Measurements from ENCODE around the gene MRGPRE.

Gene MRGPRE

DNA sequence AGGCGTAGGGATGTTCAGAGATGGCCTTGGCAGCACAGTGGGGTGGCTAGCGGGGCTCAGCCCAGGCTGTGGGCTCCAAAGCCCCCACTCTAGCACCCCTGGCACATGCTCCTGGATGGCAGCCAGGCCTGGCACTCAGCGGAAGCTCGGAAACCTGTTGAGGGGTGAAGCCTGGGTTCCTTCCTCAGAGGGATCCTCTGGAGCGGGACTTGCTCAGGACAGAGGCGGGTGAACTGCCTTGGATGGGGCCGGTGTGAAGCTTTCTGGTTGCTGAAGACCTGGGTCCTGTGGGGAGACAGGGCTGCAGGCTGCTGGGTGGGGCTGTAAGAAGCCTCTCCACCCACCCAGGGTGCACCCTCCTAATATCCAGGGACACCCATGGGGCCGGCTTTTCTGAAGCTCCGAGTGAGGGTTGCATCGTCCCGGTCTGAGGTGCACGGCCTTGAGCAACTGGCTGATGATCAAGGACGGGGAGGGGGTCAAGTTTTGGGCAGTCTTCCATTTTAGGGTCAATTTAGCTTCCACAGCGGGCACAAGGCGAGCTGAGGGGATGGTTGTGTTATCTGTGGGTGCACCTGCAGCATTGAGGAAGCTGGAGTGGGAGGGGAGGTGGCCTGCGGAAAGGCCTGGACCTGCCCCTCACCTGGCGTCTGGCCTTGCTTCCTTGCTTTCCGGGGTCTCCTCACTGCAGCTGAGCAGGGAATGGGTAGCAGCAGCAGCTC, 5.2 kb downstream of the MRGPRE start:
- no peak for DNase-seq

- DNase-seq, result no peak
Observed at GRCh38 chr11:3225826-3226750, 6.1 kb downstream of the MRGPRE start.

DNA sequence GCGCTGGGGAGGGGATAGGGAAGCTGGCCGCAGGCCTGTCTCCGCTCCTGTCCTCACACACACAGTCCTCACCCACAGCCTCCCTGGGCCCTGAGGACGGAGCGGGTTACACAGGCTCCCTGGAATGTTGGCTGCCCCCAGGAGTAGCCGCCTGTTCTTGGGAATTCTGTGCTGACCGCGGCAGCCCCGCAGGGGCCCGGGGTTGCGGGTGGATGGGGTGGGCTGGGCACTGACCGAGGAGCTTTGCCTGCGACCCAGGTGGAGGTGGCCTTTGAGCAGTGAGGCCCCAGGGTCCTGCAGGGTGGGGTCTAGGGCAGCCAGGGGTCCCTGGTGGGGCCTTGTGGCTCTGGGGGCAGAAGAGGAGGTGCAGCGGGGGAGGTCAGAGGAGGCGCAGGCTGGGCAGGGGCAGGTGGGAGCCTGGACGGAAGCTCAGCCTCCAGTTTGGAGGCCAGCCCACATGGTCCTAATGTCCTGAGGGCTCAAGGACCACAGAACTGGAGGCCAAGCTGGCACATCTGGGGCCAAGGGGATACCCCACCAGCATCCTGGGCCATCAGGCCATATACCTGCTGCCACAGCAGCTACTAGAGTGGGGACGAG, 7.0 kb downstream of the MRGPRE start:
- DNase-seq, result no peak

DNA sequence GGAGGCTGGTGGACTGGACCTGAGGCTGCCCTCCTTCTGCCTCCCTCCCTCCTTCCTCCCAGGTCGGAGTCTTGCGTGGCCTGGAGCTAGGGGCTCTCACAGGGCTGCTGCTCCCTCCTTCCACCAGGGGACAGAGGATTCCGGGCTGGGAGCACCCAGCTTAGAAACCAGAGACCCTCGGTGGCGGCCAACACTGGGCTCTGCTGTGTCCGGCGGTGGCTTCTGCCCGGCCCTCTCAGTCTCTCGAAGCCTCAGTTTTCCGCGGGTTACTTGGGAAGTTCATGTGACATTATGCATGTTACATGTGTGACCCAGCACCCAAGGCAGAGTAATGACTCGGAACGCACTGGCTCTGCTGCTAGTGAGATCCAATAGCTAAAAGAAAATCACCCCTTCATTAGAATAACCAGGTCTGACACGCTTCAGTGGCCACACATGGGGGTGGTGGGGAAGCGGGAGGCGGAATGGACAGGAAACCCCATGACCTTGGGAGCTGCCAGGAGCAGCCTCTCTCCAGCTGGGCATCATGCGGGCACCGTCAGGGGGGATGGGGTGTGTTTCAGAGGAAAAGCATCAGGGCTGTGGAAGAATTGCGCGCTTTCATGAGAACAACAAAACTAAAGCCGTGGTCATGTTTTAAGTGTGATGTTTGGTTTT, 7.7 kb downstream of the MRGPRE start:
- DNase-seq, result no peak

GRCh38 chr11:3223932-3224381, 8.3 kb downstream of the MRGPRE start:
- DNase-seq, result no peak

DNA sequence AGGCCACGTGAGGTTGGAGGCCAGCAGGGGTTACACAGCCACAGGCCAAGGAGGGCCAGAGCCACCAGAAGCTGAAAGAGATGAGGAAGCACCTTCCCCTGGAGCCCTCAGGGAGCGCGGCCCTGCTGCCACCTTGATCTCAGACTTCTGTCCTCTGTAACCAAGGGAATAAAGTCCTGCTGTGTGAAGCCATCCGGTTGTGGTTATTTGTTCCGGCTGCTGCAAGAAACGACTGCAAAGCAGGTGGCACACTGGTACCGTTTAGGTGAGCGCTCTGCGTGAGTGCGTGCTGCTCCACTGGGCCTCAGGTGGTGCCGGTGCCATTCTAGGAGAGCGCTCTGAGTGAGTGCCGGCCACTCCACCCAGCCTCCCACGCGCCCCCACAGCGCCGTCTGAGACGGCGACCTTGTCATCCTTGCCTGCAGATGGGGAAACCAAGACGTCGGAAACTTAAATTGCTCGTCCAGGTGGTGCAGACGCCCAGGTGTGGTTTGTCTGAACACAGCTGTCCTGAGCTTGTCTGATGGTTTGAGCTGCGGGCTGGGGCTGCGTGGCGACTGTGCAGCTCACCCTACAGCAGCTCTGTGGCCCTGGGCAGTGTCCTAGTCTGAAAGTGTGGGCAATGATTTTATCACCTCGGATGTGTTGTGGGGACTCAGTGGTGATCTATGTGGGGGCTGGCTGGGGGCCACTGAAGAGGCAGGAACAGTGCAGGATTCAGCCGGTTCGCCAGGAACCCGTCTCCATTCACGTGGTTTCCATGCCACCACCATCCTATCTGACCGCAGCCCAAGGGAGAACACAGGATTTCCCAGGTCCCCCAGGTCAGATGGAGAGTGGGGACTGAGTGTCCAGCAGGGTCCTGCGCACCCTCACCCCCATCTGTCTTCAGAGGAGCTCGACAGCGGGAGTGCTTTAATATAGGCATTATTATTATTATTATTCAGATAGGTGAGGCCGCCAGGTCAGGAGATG, 9.0 kb downstream of the MRGPRE start:
- DNase-seq, result no peak

DNA sequence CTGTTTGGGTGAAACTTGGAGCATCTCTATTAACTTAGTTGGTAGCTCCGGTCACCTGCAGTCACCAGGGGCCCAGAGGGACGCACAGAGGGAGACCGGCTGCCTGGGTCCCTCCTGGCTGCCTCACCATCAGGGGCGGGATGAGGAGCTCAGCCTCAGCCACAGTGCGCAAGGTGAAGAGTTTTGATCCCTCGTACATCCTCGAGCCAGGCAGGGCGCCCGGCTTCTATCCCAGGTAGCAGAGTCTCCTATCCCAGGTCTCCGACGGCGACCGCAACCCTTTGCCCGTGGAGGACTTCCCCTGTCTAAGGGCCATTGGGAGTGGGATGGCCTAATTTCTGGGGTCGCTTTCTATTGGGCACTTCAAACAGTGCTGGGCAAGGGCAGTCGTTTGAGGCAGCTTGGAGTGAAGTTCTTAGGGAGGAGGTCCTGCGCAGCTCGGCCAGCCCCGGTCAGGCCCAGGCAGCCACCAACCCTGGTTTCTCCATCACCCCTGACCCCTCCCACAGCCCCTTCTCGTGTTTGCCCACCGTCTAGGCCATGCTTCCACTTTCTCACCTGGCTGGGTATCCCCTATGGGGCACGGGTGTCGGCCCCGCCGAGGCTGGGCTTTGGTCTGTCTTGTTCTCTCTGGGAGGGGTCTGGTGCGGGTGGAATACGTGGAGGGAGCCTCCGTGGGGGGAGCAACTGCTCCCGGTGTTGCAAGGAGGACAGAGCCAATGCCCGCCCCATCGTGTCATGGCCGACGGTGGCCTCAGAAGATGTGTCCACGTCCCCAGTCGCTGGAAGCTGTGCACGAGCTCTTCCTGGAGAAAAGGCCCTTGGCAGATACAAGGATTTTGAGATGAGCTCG, 10.0 kb downstream of the MRGPRE start:
- DNase-seq, result no peak

DNA sequence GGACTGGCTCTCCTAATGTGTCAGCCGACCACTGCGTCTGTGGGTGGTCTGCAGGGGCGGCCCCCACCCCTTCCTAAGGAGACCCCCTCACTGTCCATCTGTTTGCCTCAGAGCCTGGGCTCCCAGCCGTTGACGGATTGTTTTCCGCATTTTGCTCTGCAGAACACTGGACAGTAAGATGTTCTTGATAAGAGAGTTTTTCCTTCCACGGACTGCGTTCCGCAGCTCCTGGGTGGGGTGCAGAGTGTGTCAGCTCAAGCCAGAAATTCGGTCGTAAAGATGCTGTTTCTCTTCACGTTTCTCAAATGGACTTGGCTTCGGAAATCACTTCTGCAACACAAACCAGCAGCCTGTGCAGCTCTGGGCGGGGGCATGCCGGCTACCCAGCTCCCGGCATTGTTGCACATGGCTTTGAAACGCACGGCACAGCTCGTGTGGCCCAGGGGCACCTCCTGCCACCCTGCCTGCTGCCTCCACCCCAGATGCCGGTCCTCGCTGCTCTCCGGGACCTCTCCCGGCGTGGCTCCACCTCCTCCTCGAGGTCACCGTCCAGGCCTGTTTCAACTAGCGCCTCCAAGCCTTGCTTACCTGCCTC, 10.7 kb downstream of the MRGPRE start:
- DNase-seq, result no peak

- DNase-seq, result no peak
Observed at GRCh38 chr11:3220521-3221407, 11.5 kb downstream of the MRGPRE start.

- no peak for DNase-seq
Observed at GRCh38 chr11:3220101-3220500, 12.1 kb downstream of the MRGPRE start.

- DNase-seq, result no peak
Observed at GRCh38 chr11:3219281-3219892, 12.8 kb downstream of the MRGPRE start.

DNA sequence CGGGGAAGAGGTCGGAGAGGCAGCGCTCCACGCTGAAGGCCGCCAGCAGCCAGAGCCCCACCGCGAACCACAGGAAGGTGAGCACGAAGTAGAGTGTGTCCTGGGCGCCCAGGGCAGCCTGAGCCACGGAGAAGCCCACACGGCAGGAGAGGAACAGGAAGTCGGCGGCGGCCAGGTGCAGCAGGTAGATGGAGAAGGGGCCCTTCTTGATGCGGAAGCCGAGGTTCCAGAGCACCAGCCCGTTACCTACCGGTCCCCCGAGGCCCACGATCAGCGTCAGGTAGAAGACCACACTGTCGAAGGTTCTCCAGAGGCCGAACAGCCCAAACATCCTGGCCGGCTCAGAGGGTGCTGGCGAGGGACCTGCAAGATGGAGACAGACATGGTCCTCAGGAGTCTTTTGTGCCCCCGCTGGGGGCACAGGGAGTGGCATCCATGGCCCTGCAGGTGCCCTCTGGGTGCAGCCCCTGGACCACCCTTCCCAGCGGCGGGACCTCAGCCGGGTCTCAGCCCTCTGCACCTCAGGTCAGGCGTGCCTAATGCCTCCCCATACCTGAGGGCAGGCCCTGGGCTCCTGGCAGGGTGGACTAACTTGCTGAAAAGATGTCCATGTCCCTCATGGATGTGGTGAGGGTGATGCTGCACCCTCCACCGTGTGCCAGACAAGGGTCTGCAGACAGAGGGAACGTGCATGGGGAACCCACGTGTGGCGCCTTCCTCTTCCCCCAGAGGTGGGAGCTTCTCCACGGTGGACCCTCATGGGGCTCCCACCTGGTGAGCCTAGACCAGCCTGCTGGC, 13.5 kb downstream of the MRGPRE start, which contains the start of gene MRGPRG:
Gene MRGPRG (minus strand): TSS at position 331 of the 798 bp plus-strand sequence. CDS start 0 bp downstream, at position 331.
- no peak for DNase-seq

DNA sequence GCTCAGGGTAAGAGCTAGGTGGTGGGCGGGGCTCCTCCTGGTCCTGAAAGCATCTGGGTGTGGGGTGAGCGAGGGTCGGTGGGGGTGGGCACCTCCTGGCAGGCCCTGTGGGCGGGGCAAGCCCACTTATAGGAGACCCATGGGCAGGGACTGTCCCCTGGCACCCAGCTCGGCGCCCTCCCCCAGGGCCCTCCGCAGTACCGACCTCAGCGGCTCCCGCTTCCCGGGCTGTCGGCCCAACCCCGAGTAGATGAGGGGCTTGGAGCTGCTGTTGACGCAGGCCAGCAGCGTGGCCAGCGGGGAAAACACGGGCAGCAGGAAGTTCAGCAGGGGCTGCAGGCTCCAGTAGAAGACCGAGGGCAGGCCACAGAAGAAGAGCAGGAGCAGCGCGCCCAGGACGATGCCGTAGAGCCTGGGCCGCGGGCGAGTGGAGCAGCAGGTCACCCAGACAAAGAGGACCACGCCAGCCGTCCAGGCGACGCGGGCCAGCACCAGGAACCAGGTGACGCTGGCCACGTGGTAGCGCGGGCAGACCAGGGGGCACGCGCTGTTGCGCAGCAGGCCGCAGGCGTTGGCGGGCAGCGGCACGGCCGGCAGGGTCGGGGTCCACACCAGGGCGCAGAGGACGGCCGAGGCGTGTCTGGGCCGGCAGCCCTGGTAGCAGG, 14.3 kb downstream of the MRGPRE start:
- DNase-seq, result no peak

GRCh38 chr11:3216027-3216525, 16.1 kb downstream of the MRGPRE start:
- DNase-seq, result no peak

- DNase-seq, result no peak
Observed at GRCh38 chr11:3215346-3216026, 16.7 kb downstream of the MRGPRE start.

- DNase-seq, result no peak
Observed at GRCh38 chr11:3214420-3214699, 17.9 kb downstream of the MRGPRE start.

All from activated naive CD4-positive, alpha-beta T cell (primary cell).